ENCODE data around the gene FAR2.
A peak's percentile ranks its signal among the peaks of the same experiment; 100 is the strongest.
"Not testable (repeated sequence)": the region's sequence is repeated elsewhere in the genome, so short reads cannot be mapped to it uniquely, and the experiment has no call there.

The FAR2 gene

DNA sequence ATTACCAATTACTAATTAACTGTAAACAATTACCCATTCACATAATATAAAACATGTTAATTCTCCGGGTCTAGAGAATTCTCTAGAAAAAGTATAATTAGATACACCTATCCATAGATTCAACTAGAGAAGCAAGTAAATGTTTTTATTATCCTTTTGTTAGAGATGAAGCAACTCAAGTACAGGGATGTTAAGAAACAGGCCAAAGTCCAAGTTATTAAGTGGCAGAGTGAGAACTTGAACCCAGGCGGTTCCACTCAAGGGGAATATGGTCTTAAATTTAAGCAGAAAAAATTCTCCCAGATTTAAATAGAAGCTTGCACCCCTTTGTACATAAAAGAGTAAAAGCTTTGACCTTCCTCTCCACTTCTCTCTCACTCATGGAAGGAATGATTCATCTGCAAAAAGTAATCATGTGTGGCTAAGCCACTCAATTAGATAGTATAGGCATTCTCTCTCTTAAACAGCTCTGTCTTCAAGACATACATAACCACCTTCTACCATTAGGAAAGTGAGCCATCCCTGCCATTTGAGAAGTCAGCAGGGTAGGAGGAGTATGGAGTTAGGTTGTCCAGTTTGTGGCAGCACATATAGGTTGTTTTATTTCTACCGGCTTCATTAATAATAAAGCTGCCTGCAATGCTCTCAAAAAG is 197.8 kb downstream of the FAR2 start:
- DNase-seq, result no peak

GRCh38 chr12:29350080-29350479 is 201.0 kb downstream of the FAR2 start:
- no peak for DNase-seq

DNA sequence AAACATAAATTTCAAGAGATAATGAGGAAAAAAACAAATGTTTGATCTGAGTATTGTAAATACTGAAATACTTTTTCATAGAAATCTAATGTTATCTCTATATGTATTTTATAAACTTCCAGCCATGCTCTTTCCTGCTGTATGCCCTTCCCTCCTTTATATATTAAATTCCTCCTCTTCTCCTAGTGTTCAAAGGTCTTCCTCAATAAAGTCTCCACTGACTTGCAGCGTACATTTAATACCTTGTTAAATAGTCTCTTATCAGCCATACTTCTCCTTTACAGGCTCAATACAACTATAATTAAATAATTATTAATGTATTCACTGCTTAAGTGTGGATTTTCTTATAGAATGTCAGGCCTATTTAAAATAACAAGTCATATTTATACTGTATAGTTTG is 205.9 kb downstream of the FAR2 start:
- DNase-seq, result no peak

- DNase-seq, result no peak
These were observed 216.0 kb downstream of the FAR2 start for GRCh38 chr12:29365091-29365490.

DNA sequence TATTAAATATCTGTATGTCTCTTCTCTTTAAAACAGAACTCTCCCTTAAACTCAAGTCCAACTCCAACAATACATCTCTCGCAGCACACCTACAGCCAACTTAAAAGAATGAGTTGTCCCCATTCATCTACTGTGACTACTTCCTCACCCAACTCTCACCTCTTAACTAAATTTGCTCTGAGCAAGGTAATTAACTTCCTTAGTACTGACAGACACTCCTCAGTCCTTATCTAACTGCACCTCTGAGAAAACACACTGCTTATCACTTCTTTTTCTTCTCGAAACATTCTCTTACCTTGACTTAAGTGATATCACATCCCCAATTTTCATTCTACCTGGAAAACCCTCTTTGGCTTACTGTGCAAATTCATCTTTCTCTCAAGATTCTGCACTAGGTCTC is 224.9 kb downstream of the FAR2 start:
- DNase-seq, result no peak

- no peak for DNase-seq
These were observed 225.8 kb downstream of the FAR2 start for GRCh38 chr12:29374913-29375312.

DNA sequence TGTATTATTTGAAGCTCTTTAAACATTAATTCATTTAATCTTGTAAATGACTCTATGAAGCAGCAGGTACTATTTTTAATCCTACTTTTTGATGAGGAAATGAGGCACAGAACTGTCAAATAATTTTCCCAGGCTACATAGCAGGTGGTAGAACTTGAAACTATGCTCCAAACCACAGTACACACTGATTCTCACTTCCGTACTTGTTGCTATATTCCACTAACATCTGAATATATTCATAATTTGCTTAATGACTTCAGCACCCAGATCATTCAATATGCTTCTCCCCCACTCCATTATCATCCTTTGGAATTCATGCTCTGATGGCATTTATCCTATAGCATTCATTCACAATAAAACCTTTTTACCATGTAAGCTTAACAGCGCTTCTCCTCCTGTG is 227.0 kb downstream of the FAR2 start:
- DNase-seq, result no peak

GRCh38 chr12:29380536-29381523 is 231.8 kb downstream of the FAR2 start, which contains the start of gene ERGIC2:
TSS of gene ERGIC2 (minus strand) at chr12:29381172. CDS start at chr12:29371633, 9,539 bp downstream.
- peak; percentile 73 for DNase-seq

DNA sequence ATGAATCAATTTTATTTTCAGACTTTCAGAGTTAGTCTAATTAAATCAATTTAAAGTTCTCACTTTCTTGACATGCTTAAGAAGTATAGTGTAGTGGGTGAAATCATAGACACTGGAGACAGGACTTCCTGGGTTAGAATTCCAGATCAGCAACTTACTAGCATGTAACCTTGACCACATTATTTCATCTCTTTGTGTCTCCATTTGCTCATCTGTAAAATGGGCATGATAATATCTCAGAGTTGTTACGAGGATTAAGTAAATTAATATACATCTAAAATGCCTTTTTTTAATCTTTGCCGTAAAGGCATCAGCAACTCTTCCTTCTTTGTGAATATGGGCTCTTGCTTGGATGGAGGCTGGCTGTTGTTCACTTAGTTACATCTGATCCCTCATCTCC is 233.2 kb downstream of the FAR2 start:
- DNase-seq, result no peak

- DNase-seq, result not testable (repeated sequence)
These were observed 236.1 kb downstream of the FAR2 start for GRCh38 chr12:29385194-29385593.
